T-helper 2 cell treated with Interferon-gamma antibody and Interleukin-4, amounts not matched to agents 100 ng/mL and 5 ng/mL, for 36 hours (primary cell): Measurements from ENCODE around the gene GNG5. TPM values are rescaled to one million over a fixed set of nuclear protein-coding genes. Genes with fewer than 3 reads are reported as not detected.
"Not testable (repeated sequence)": the region's sequence is repeated elsewhere in the genome, so short reads cannot be mapped to it uniquely, and the experiment has no call there.

Experiments
- intact Hi-C: fragments of 100-400 bp; cut with micrococcal nuclease; formaldehyde crosslinking; loops from one replicate; pipeline ENCODE4 v1.15.1; 2023
- total RNA-seq: library from RNA; stranded (reverse); gene quantifications from 2 replicates; pipeline ENCODE4 v1.2.3, GENCODE V29; 2022

Gene GNG5
- total RNA-seq, 1 donor from 2014 or later: 88.9 TPM

DNA sequence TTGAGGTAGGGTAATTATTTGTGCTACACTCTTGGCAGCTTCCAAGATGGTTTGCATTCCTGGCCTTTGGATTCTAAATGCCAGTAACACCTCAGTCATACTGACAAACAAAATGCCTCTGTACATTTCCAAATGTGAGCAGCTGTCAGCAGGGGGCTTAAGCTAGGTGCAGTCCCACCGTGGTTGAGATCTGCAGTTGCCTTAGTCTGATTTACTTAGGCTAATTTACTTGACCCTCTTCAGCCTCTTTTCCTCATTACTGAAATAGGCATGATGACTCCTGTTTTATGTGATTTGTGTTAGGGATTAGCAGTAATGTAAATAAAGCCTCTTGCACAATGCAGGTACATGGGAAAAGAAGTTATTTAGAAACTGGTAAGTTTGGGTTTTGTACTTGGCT is 13.7 kb downstream of the GNG5 start:
- intact Hi-C loops: no loop called here

DNA sequence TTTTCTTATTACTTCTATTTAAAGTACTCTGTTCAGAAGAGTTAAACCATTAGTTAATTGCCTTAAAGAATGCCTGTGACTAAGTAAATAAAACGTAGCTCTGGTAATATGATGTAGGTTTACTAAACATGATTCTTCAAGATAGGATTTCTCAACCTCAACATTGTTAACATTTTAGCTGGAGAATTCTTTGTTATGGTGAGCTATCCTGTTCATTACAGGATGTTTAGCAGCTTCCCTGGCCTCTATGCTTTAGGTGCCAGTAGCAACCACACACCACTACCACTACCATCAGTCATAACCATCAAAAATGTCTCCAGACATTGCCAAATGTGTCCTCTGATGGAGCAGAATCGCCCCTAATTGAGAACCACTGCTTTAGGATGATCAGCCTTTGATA is 16.6 kb downstream of the GNG5 start:
- intact Hi-C loops: no loop called here

DNA sequence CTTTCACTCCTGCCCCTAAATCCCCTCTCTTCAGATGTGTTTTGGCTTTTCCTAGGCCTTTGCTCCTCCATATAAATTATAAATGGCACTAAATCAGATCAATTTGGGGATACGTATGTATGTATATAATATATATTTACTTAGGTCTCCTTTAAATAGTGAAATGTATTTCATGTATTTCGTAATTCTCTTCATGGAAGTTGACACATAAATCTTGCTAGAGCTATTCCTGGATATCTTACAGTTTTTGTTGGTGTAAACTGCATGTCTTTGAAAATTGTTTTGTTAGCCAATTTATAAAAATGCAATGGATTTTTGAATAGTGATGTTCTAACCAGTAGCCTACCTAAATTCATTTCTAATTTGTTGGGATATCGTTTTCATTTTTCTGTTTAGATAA is 18.3 kb downstream of the GNG5 start:
- intact Hi-C loops: no loop called here

GRCh38 chr1:84481317-84481716 is 25.1 kb downstream of the GNG5 start:
- intact Hi-C loops: no loop called here

DNA sequence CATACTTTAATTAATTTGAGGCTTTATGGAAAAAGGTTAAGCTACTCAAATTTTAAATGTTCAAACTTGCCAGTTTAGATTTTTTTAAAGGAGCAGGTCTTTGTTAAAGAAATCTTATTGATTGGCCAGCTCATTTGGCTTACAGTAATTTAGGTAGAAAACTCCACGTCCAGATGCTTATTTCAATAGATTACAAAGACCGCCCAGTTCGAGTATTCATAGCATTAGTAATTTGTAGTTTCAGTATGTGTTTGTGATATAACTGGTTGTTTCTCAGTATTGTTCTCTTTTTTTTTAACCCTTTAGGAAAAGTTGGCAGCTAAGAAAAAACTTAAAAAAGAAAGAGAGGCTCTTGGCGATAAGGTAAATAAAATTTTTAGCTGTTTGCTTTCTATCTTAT is 25.7 kb downstream of the GNG5 start:
- intact Hi-C loops: no loop called here

DNA sequence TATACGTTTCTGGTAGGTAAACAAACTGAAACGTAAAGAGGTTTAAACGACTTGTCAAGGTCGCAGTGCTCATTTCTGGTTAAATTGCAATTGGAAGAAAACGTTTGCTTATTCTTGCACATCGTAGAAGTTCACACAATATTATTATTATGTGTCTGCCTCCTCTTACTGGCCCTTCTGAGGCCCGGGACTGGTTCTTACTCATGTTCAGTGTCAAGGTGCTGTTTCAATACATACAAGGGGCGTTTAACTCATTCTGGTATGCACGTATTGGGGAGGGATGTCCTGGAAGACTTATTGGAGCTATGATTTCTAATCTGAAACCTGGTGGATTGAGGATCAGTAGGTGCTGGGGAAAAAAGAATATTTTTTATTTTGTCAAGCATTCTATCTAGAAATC is 26.4 kb downstream of the GNG5 start:
- intact Hi-C loops: loop anchor here (1.0 to 2.0 kb wide), 6 partner anchors 26 to 210 kb away; partner anchors contain the start of genes GNG5, SPATA1 and SSX2IP

GRCh38 chr1:84478876-84479868 is 27.2 kb downstream of the GNG5 start, which contains the start of gene RPF1:
RPF1 (plus strand) TSS chr1:84479266; CDS start chr1:84479282, 16 bp downstream.
- intact Hi-C loops: loop anchor here (1.0 to 2.0 kb wide), 6 partner anchors 27 to 211 kb away; partner anchors contain the start of genes GNG5, SPATA1 and SSX2IP

GRCh38 chr1:84476225-84476624 is 30.2 kb downstream of the GNG5 start:
- intact Hi-C loops: no loop called here

- intact Hi-C loops: no loop called here
Observed at GRCh38 chr1:84467298-84467697, 39.1 kb downstream of the GNG5 start.

GRCh38 chr1:84462118-84462517 is 44.3 kb downstream of the GNG5 start:
- intact Hi-C loops: no loop called here

DNA sequence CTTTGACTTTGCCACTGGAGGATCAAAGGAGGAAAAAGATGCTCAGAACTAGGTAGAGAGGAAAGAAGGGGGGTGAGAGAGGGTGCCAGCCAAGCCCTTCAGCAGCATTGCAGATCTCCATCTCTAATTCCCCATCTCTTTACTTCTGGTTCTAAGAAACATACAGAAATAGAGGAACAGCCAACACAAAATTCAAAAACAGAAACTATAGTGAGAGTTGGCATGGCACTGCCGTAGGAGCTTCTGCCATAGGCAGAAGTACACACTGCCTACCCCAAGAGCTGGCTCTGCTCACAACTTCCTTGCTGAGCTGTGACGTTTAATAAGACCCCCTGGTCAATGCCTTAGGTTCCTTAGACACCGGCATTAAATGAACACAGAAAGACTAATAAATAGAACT is 53.9 kb downstream of the GNG5 start:
- intact Hi-C loops: no loop called here

GRCh38 chr1:84450910-84451309 is 55.5 kb downstream of the GNG5 start:
- intact Hi-C loops: no loop called here

DNA sequence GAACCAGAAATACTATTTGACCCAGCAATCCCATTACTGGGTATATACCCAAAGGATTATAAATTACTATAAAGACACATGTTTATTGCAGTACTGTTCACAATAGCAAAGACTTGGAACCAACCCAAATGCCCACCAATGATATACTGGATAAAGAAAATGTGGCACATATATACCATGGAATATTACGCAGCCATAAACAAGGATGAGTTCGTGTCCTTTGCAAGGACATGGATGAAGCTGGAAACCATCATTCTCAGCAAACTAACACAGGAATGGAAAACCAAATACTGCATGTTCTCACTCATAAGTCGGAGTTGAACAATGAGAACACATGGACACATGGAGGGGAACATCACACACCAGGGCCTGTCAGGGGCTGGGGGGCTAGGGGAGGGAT is 57.7 kb downstream of the GNG5 start:
- intact Hi-C loops: not testable (repeated sequence)

Other genes with a start within 250 kb of the GNG5 start
- gene SAMD13, start 204.9 kb downstream of the GNG5 start, total RNA-seq: 0.36 TPM in 1 of 2 replicates, not detected in the other
- not detected in 2 replicates for gene DNASE2B, start 108.1 kb downstream of the GNG5 start, total RNA-seq
- gene RPF1, start 27.3 kb downstream of the GNG5 start, total RNA-seq: 43.9 and 50.1 TPM in 2 replicates
- gene SPATA1, start 195 bp downstream of the GNG5 start, total RNA-seq: 1.0 and 1.8 TPM in 2 replicates
- 16.9 and 18.6 TPM in 2 replicates for gene CTBS, start 67.9 kb upstream of the GNG5 start, total RNA-seq
- 17.0 and 18.4 TPM in 2 replicates for gene SSX2IP, start 183.9 kb upstream of the GNG5 start, total RNA-seq